ENCODE measurements around the gene PDK1.
"Not testable (repeated sequence)": the region's sequence is repeated elsewhere in the genome, so short reads cannot be mapped to it uniquely, and the experiment has no call there.

Gene PDK1

DNA sequence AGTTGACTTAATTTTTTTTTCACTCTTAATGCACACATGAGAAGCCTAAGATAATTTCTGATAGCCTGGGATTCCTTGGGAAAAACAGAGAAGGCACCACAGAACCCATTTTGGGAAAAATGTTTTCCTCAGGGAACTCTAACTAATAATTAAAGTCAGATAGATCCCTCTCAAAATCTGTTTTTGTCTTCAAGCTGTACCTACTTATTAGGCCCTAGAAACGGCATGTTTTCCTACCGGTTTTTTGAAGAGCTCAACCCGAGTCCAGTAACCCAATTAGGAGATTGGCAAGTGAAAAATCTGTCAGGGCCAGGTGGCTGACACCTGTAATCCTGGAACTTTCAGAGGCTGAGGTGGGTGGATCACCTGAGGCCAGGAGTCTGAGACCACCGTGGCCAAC, 16.1 kb upstream of the PDK1 start:
- CTCF ChIA-PET = no interaction called here
- H3K9me3 Mint-ChIP-seq = peaks cover 45% of the 10 kb centered on the region

GRCh38 chr2:172540421-172540820, 15.5 kb upstream of the PDK1 start:
- H3K4me1 Mint-ChIP-seq = no peaks in the 10 kb centered on the region
- H3K27ac Mint-ChIP-seq = no peak overlapping the region
- CTCF ChIA-PET = no interaction called here
- H3K36me3 Mint-ChIP-seq = peaks cover 56% of the 10 kb centered on the region
- DNase-seq = no peak
- H3K9me3 Mint-ChIP-seq = peaks cover 41% of the 10 kb centered on the region
- H3K4me3 Mint-ChIP-seq = no peak overlapping the region
- peaks cover 10% of the 10 kb centered on the region for H3K27me3 Mint-ChIP-seq

More for the DNA sequence above, 16.1 kb upstream of the PDK1 start:
- no peaks in the 10 kb centered on the region for H3K4me1 Mint-ChIP-seq
- H3K27ac Mint-ChIP-seq = no peak overlapping the region
- no peak overlapping the region for H3K4me3 Mint-ChIP-seq
- DNase-seq = no peak
- H3K27me3 Mint-ChIP-seq = peaks cover 10% of the 10 kb centered on the region
- peaks cover 58% of the 10 kb centered on the region for H3K36me3 Mint-ChIP-seq

DNA sequence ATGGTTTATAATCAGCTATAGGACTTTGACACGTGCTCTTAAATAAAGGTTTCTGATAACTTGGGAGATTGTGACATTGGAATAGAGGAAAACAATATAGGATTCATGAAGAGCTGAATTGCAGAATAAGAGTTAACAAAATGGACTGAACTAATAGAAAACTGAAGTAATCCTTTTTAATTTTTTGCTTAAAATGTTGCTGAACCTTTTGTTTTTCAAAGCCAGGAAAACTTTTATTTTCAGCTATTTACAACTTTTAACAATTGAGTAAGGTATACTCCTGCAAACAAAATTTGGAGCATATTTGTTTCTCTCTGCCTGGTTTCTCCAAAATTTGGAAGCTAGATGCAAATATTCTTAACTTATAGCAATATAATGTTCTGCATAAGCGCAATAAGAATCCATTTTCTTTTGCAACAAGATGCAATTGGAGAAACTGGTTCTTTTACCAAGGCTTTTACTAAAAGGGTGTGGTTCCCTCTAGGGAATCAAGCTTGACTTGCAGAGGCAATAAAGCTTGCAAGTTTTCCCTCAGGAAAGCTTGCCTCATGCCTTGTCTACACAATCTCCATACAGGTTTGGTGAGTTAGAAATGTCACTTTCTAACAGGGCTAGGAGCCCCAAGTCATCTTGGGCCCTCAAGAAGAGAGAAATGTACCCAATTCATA, 10.3 kb upstream of the PDK1 start:
- CTCF ChIA-PET = no interaction called here
- H3K4me3 Mint-ChIP-seq = no peak overlapping the region
- peaks cover 21% of the 10 kb centered on the region for H3K4me1 Mint-ChIP-seq
- H3K27ac Mint-ChIP-seq = no peak overlapping the region
- peaks cover 46% of the 10 kb centered on the region for H3K9me3 Mint-ChIP-seq
- peaks cover 69% of the 10 kb centered on the region for H3K36me3 Mint-ChIP-seq
- DNase-seq = no peak
- peaks cover 10% of the 10 kb centered on the region for H3K27me3 Mint-ChIP-seq

DNA sequence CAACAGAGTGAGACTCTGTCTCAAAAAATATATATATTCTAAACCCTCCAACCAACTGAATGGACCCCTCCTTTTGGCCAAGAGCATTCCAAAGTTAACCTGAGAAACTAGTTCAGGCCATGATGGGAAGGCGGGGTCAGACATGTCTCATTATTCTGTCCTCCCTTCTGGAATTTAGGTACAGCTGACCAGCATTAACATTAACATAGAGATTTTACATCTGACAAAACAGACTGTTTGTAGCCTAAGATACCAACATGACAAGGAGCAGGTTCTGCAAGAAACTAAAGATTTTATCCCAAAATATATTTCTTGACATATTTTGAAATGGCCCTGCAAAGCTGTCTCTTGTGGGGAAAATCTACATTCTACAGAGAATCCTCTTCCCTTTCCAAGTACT, 6.8 kb upstream of the PDK1 start:
- peaks cover 8% of the 10 kb centered on the region for H3K27me3 Mint-ChIP-seq
- no peak overlapping the region for H3K4me3 Mint-ChIP-seq
- H3K9me3 Mint-ChIP-seq = peaks cover 34% of the 10 kb centered on the region
- DNase-seq = no peak
- no peak overlapping the region for H3K27ac Mint-ChIP-seq
- CTCF ChIA-PET = no interaction called here
- peaks cover 51% of the 10 kb centered on the region for H3K4me1 Mint-ChIP-seq
- peaks cover 77% of the 10 kb centered on the region for H3K36me3 Mint-ChIP-seq

DNA sequence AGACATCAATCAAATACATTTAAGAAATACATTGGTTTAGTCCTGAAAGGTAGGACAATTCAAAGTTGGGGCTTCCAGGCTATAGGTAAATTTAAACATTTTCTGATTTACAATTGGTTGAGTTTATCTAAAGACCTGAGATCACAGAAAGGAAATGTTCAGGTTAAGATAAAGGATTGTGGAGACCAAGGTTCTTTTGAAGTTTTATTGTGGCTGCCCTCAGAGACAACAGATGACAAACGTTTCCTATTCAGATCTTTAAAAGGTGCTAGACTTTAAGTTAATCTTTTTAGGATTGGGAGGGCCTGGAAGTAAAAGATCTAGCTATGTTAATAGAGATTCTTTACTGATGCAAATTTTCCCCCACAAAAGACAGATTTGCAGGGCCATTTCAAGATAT, 6.1 kb upstream of the PDK1 start:
- peaks cover 77% of the 10 kb centered on the region for H3K36me3 Mint-ChIP-seq
- CTCF ChIA-PET, DNase-seq: not testable (repeated sequence)

DNA sequence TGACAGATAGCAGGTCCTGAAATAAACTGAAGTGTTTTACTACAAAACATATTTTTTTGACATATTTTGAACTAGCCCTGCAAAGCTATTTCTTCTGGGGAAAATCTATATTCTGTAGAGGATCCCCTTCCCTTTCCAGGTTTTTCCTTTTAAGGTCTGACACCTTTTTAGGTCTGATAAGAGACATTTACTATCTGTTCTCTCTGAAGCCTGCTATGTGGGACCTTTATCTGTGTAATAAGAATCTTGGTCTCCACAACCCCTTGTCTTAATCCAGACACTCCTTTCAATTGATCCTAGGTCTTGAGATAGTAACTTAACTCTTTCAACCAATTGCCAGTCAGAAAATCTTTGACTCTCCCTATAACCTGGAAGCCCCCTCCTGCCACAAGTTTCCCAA, 5.5 kb upstream of the PDK1 start:
- no peak overlapping the region for H3K27ac Mint-ChIP-seq
- peaks cover 78% of the 10 kb centered on the region for H3K36me3 Mint-ChIP-seq
- DNase-seq = no peak
- H3K27me3 Mint-ChIP-seq = peaks cover 8% of the 10 kb centered on the region
- H3K4me3 Mint-ChIP-seq = peak overlapping the region; percentile 37
- peaks cover 63% of the 10 kb centered on the region for H3K4me1 Mint-ChIP-seq
- H3K9me3 Mint-ChIP-seq = peaks cover 28% of the 10 kb centered on the region
- CTCF ChIA-PET = no interaction called here

More for the DNA sequence above, 6.1 kb upstream of the PDK1 start:
- Mint-ChIP-seq H3K27ac (peak overlapping the region; percentile 45), H3K9me3 (peaks cover 31% of the 10 kb centered on the region), H3K4me3 (peak overlapping the region; percentile 37), H3K4me1 (peaks cover 58% of the 10 kb centered on the region)
- not testable (repeated sequence) for H3K27me3 Mint-ChIP-seq

GRCh38 chr2:172551271-172551670, 4.6 kb upstream of the PDK1 start:
- peaks cover 8% of the 10 kb centered on the region for H3K27me3 Mint-ChIP-seq
- H3K9me3 Mint-ChIP-seq = peaks cover 21% of the 10 kb centered on the region
- peaks cover 73% of the 10 kb centered on the region for H3K36me3 Mint-ChIP-seq
- no peak for DNase-seq
- H3K27ac Mint-ChIP-seq = no peak overlapping the region
- CTCF ChIA-PET = no interaction called here
- H3K4me1 Mint-ChIP-seq = peaks cover 65% of the 10 kb centered on the region
- H3K4me3 Mint-ChIP-seq = no peak overlapping the region

DNA sequence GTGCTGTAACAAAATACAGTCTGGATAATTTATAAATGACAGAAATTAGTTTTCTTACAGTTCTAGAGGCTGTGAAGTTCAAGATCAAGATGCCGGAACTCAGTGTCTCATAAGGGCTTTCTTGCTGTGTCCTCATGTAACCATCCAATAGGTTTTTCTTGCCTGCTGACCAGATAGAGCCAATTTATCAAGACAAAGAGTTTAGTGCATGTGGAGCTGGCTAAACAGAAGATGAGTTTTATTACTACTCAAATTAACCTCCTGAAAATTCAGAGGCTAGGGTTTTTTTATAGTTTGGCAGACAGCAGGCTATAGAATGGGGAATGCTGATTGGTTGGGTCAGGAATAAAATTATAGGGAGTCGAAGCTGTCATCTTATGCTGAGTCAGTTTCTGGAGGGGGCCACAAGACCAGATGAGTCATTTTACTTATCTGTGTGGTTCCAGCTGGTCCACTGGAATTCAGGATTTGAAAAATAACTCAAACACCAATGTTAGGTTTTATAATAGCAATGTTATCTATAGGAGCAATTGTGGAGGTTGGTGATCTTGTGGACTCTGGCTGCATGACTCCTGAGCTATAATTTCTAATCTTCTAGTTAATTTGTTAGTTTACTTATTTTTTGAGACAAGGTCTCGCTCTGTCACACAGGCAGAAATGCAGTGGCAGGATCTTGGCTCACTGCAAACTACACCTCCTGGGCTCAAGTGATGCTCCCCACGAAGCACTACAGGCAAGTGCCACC, 3.2 kb upstream of the PDK1 start:
- Mint-ChIP-seq H3K4me3 (no peak overlapping the region), H3K36me3 (peaks cover 69% of the 10 kb centered on the region), H3K4me1 (peaks cover 73% of the 10 kb centered on the region), H3K27ac (no peak overlapping the region), H3K27me3 (peaks cover 8% of the 10 kb centered on the region), H3K9me3 (peaks cover 12% of the 10 kb centered on the region)
- CTCF ChIA-PET = interaction anchor here (0.6 kb wide), 1 partner anchor 423 kb away, joined by 3 read pairs; no protein-coding TSS in a partner anchor
- DNase-seq = no peak

GRCh38 chr2:172554352-172555271, 1.3 kb upstream of the PDK1 start:
- Mint-ChIP-seq H3K27me3 (peaks cover 8% of the 10 kb centered on the region), H3K4me1 (peaks cover 78% of the 10 kb centered on the region), H3K4me3 (peak overlapping the region; percentile 87), H3K9me3 (no peaks in the 10 kb centered on the region), H3K27ac (peak overlapping the region; percentile 73), H3K36me3 (peaks cover 64% of the 10 kb centered on the region)
- DNase-seq = peak; percentile 37
- CTCF ChIA-PET = interaction anchor here (1.1 kb wide), 1 partner anchor 88 kb away, joined by 5 read pairs; no protein-coding TSS in a partner anchor

DNA sequence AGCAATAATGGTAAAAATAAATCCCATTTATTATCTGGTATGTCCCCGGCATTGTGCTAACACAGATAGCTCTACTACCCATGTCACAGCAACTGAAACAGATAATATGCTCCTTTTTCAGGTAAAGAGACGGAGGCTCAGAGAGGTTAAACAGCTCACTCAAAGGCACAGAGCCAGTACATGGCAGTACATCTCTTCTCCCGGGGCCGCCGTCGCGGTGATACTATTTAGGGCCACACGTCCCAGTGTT, 693 bp upstream of the PDK1 start:
- Mint-ChIP-seq H3K27me3 (peaks cover 8% of the 10 kb centered on the region), H3K4me1 (peaks cover 72% of the 10 kb centered on the region), H3K36me3 (peaks cover 62% of the 10 kb centered on the region), H3K4me3 (peak overlapping the region; percentile 87), H3K27ac (peak overlapping the region; percentile 95), H3K9me3 (no peaks in the 10 kb centered on the region)
- no peak for DNase-seq
- CTCF ChIA-PET = interaction anchor here (1.1 kb wide), 1 partner anchor 89 kb away, joined by 5 read pairs; no protein-coding TSS in a partner anchor

- peak overlapping the region; percentile 90 for H3K4me3 Mint-ChIP-seq
- H3K4me1 Mint-ChIP-seq = peaks cover 64% of the 10 kb centered on the region
- peaks cover 64% of the 10 kb centered on the region for H3K36me3 Mint-ChIP-seq
- H3K27ac Mint-ChIP-seq = peak overlapping the region; percentile 92
- CTCF ChIA-PET = no interaction called here
- H3K9me3 Mint-ChIP-seq = no peaks in the 10 kb centered on the region
- peak; percentile 83 for DNase-seq
- peaks cover 3% of the 10 kb centered on the region for H3K27me3 Mint-ChIP-seq
Observed at GRCh38 chr2:172556284-172557033, 569 bp downstream of the PDK1 start.

GRCh38 chr2:172558372-172558771, 2.5 kb downstream of the PDK1 start:
- H3K27me3 Mint-ChIP-seq = no peaks in the 10 kb centered on the region
- H3K4me1 Mint-ChIP-seq = peaks cover 52% of the 10 kb centered on the region
- CTCF ChIA-PET = interaction anchor here (0.6 kb wide), 1 partner anchor 153 kb away, joined by 4 read pairs; no protein-coding TSS in a partner anchor
- H3K4me3 Mint-ChIP-seq = peak overlapping the region; percentile 90
- no peaks in the 10 kb centered on the region for H3K9me3 Mint-ChIP-seq
- H3K27ac Mint-ChIP-seq = no peak overlapping the region
- peaks cover 62% of the 10 kb centered on the region for H3K36me3 Mint-ChIP-seq
- no peak for DNase-seq

- Mint-ChIP-seq H3K9me3 (no peaks in the 10 kb centered on the region), H3K4me3 (no peak overlapping the region), H3K27me3 (no peaks in the 10 kb centered on the region), H3K4me1 (peaks cover 31% of the 10 kb centered on the region), H3K36me3 (peaks cover 57% of the 10 kb centered on the region), H3K27ac (no peak overlapping the region)
- CTCF ChIA-PET = interaction anchor here (1.0 kb wide), 1 partner anchor 76 kb away, joined by 3 read pairs; no protein-coding TSS in a partner anchor
- no peak for DNase-seq
Observed at GRCh38 chr2:172560721-172561120, 4.8 kb downstream of the PDK1 start.

- Mint-ChIP-seq H3K36me3 (peaks cover 61% of the 10 kb centered on the region), H3K9me3 (no peaks in the 10 kb centered on the region), H3K27me3 (no peaks in the 10 kb centered on the region), H3K4me1 (peaks cover 31% of the 10 kb centered on the region), H3K27ac (no peak overlapping the region), H3K4me3 (no peak overlapping the region)
- DNase-seq = no peak
- CTCF ChIA-PET = interaction anchor here (1.0 kb wide), 1 partner anchor 77 kb away, joined by 3 read pairs; no protein-coding TSS in a partner anchor
Observed at GRCh38 chr2:172561270-172561669, 5.4 kb downstream of the PDK1 start.
